Hematopoietic multipotent progenitor cell treated with erythropoietin and hydrocortisone succinate and interleukin-3 and kit ligand, for 15 days (in vitro differentiated cells): ENCODE results near the gene KRT2.

Experiments used
- DNase-seq: peaks from one replicate; pipeline ENCODE4 v3.0.0-alpha.2; 2015; ENCODE audit warnings: low spot score

The KRT2 gene

DNA sequence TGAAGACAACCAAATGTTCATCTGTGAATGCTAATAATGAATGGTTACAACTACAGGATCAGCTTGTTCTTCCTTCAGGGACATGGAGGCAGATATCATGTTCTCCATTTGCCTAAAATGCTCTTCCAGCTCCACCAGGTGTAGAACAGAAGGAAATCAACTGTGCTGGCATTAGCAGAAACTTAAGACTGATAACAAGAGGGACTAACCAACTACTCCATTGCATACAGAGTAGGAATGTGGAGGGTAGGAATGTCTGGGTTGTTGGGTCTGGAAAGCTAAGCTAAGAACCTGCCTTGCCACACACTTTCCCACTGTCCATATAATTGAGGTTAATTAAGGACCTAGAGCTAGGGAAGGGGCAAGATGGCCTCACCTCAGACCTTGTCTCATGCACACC is 11.4 kb upstream of the KRT2 start:
- DNase-seq = no peak

DNA sequence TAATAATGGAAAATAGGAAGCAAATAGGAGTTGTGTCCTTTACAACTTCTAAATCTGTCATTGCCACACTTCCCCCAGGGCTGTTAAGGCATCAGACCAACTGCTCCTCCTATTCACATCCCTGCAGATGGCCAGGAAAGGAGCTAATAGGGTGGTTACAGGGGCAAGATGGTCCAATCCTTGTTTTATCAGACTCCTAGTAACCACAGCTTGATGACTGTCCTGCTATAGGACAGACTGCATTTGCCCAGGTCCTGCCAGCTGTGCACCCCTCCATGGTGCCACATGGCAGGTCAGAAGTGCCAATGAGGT is 10.9 kb upstream of the KRT2 start:
- no peak for DNase-seq

DNA sequence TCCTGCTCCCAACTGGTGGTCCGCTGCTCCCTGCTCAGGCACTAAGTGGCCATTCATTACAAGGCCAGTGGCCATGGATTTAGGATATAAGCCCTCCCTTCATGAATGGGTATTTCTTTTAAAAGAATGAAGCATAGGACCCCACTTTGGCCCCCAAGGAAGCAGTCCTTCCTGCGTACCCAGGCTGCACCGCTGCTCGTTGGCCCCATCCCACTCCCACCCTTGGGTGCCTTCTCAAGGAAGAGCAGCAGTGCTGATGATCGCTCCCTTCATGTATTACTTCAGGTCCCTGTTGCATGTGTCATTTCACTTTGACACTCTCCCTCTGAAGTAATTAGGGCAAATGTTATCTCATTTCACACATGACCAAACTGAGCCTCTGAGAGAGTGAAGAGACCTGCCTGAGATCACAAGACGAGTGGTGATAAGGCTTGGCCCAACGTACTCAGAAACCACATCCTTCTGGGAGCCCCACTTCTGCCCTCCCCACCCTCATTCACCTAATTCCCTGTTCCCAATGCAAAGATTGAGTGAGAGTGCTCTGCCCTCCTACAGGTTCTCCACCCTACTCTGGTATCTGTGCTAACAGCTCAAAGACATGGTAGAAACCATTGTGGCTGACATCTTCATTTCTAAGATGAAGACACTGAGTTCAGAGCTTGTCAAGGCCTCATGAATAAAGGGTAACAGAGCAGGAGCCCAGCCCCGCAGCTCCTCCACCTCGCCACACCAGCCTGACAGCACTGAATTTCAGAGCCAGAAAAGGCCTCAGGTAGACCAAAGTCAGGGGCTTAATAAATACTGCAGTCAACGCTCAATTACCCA is 10.3 kb upstream of the KRT2 start:
- DNase-seq = peak; percentile 91

DNA sequence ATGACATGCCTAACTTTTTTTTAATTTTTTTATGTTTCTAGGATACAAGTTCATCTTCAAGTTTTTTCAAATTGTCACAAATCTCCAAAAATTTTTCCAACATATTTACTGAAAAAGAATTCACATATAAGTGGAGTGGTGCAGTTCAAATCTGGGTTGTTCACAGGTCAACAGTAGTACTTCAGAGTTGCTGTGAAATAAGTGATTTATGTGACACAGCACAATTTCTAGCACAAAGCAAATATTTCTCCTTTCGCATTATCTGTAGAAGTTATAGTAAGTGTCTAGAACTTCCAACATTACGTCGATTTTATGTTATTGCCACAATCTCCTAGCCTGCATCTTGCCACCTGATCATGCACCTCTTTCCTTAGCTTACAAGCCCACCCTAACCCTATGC is 9.7 kb upstream of the KRT2 start:
- peak; percentile 42 for DNase-seq

DNA sequence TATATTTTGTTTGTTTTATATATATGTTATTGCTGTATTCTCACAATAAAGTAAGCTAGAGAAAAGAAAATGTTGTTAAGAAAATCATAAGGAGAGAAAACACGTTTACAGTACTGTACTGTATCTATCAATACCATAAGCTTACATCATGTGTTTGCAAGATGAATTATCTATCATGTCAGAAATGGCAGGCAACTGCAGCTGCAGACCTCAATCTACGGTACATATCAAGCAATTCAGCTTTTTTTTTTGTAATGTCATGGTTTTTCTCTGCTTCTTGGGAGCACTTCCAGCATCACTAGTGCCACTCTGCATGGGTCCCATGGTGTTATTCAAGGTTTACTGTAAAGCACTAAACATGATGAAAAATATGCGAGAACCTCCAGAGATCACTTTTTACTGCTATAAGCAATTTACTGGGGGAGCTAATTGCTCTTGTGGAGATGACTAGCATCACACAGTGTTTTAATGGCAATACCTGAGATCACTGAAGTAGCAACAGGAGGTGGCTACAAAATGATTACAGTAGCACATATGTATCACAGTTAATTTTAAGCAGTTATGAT is 9.0 kb upstream of the KRT2 start:
- peak; percentile 82 for DNase-seq

DNA sequence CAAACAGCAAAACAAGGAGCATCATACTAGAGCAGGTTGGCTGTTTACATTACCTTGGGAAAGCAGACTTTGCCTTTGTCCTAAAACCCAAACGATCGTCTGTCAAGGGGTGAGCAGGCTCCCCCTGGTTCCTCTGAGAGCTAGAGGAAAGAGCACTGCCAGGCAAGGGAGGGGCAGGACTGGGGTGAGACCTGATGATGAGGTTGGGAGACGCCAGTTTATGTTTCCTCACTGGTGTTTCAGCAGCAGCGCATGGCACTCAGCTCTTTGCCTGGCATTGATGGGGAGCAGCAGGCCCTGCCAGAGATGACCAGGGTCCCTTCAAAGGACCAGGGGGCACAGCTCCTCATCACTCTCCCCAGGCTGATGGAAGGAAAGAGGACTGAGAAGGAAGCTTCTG is 7.9 kb upstream of the KRT2 start:
- DNase-seq = peak; percentile 56

DNA sequence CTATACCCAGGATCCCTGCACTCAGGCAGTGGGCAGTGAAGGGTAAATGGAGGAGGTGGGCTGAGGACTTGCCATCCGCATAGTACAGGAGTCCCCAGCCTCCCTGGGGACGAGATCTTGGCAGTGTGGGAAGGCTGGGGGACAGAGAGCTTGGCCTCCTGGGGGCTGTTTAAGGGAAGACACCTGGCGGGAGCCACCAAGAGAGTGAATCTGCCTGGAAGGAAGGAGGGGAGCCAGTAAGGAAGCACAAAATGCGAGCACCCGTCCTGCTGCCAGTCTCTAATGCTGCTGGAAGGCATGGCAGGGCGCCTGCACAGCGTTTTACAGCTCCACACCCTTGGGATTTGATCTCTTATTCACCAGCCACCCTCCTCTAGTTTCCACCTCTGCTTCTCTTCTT is 7.4 kb upstream of the KRT2 start:
- DNase-seq = peak; percentile 34

DNA sequence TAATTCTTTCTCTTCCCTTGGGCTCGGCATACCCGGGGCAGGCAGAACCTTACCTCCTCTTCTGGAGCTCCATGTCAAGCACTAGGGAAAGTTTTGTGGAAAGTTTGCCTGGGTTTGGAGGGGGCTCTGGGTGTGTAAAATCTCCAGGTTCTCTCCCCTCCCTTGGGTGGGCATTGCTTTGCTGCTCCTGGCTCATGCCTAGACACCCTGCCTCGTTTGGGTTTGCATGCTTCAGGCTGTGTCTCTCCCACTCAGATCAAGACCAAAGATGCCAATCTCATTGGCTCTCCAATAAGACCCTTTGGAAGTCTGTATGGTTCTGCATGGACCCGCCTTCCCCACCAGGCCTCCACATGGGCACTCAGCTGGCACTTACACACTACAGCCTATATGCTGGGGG is 6.2 kb upstream of the KRT2 start:
- DNase-seq = no peak

DNA sequence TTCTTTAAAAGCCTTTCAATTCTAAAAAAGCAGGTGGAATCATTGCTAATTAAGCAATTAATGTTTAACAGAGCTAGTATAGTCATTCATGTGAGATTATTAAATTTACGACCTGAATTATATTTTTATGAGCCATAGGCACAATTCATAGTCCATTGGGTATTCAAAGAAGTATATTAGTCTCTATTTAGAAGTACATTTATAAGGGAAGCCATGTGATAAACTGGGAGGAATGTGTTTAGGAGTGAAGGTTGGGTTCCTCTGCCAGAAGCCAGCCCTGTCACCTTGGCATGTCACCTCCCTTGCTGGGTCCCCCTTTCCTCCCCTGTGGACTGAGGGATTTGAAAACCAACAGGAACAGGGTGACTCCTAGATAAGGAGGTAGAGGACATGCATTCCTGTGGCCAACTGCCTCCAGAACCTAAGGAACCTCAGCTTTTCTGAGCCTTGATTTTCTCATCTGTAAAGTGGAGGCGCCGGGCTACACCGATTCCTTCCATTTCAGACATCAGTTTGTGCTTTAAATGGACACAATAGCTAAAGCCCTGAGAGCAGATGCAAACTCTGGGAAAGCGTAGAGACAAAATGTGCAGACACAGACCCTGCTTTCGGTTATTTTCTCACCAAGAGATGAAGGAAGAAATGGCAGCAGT is 5.4 kb upstream of the KRT2 start:
- DNase-seq = no peak

DNA sequence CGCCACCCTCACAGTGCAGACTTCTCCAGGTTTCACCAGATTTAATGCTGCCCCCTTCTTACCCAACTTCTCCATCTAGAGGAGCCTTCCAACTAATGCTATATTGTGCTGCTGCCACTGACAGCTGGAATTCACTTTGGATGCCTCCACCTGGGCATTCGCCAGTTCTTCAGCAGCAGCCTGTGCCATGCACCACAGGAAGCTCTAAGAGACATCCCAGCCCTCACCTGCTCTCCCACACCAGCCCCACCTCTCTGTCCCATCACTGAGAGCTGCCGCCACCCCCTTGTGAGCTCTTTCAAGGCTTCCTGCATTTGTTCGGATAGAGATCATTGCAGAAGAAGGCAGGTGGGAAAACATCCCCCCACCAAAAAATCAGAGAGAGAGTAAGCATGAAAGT is 4.6 kb upstream of the KRT2 start:
- DNase-seq = no peak

DNA sequence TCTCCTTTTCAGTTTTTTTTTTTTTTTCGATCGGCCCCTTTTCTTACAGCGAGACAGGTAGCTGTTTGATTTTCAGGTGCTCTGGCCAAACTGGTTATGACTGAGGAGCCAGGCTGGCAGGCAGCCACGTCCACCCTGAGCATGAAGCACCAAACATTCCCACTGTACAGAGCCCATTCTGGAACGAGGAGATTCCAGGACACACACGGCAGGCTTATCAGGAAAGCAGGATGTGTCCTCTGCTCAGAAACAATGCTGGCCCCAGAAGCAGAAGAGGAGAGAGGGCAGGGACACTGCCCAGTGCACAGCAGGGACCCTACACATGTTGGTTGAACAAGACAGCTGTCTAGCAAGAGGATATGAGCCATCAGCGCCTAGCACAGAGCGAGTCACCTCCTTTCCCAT is 3.7 kb upstream of the KRT2 start:
- no peak for DNase-seq

DNA sequence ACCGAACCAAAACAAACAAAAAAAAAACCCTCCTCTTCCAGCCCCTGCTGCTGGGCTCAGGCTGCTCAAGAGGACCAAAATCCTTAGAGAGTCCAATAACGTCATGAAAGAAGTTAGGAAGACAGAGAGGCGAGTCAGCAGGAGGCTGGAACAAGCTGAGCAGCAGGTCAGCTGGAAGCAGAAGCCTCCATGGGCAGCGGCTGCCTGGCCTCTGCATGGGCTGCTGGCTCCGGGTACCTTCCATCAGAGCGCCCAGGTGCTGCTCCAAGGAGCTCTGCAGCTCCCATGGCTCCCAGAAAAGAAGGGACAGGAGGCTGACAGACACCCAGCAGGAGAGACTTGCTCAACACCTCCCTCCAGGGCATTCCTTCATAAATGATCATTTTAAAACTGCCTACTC is 3.2 kb upstream of the KRT2 start:
- DNase-seq = no peak

DNA sequence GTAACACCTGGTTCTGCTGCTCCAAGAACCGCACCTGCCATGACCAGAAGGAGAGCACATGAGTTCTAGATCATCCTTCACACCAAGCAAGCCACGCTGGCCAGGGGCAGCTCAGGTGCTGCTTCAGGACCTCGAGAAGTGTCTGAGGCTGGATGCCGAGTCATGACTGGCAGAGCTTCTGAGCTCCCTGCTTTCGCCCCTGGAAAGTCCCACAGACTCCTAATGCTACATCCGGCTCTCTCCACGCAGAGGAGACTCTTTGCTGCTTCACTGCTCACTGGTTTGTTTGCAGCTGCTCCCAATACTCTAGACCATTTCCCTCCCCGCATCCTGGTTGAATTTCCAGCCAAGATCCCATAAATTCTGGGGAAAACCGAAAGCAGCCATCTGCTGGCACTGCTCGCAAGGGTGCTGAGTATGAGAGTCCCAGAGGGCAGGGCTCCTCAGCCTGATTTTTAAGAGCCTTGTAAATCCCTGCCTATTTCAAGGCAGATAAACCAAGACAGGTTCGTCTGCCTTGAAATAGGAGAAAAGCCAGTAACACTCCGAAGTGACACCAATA is 1.4 kb downstream of the KRT2 start:
- no peak for DNase-seq

DNA sequence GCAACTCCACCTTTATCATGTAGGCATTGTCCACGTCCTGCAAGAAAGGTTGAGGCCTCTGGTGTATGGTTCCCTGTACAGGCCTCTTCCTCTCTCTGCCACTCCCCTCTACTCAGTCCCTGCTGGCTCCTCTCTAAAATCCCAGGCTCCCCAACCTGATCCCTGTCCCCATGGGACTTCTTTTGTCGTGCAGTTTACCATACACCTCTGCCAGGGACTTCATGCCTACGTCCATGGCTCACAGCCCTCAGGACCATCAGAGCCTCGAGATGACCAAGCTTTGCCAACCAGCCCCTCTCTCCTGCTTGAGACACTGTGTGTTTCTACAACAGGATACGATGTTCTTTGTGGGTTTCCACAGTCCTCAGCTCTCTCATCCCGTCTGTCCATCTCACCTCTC is 2.9 kb downstream of the KRT2 start:
- DNase-seq = no peak

DNA sequence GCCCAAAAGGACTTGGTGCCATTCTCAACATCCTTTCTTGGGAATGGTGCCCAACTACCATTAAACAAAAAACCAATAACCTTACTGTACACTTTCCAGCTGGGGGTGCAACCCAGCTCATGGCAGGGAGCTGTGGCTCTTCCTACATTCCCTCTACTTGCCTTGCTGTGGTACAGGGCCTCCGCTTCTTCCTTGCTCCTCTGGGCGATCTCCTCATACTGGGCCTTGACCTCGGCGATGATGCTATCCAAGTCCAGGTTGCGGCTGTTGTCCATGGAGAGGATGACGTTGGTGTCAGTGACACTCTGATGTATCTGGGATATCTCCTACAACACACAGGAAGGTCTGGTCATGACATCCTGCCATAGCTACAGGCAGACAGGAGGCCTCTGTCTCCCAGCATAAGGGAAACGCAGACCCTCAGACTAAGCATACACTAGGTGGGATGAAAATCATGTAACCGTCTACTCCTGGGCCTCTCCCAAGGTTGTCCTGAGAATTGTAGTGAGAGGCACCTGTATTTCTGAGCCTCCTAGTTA is 3.9 kb downstream of the KRT2 start:
- DNase-seq = no peak

DNA sequence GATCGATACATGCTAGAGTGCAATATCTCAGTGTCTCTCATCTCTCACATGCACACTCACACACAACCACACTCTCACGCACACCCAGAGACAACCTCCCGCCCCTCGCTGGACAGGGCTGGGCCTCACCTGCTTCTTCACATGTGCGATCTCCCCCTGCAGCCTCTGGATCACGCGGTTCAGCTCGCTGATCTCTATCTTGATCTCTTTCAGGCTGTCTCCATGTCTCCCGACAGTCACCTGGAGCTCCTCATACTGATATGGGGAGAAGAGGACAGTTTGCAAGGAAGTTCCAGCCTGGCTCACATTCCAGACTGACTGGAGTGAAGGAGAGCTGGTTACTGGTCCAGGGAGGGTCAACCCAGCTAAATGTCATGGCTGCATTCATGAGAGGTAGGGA is 4.4 kb downstream of the KRT2 start:
- no peak for DNase-seq

DNA sequence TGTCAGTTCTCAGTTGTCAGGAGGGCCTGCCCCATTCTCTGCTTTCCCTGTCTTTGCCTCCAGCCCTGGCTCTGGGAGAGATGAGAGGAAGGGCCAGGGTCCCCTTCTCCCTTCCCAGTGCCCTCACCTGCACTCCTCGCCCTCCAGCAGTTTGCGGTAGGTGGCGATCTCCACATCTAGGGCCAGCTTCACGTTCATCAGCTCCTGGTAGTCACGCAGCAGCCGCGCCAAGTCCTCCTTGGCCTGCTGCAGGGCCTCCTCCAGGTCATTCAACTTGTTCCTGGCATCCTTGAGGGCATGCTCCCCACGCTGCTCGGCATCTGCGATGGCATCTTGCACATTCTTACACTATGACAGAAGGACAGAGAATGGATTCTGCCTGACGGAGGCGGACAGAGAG is 5.4 kb downstream of the KRT2 start:
- DNase-seq = no peak

DNA sequence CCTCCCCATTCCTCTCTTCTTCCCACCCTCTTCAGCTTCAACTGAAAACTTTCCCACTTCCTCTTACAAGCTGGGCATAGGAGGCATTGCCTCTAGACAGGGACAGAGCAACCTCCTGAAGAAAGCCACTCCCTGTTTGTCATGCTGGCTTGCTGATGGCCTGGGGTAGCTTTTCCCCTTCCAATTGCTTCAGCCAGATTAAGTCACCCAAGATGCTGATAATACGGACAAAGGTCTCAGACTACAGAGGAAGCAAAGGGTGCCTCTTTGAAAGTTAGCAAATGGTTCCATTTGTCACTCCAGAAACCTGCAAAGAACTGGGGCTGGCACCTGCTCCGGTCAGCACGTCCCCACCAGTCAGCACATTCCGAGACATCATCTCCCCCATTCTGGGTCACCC is 6.0 kb downstream of the KRT2 start:
- no peak for DNase-seq

DNA sequence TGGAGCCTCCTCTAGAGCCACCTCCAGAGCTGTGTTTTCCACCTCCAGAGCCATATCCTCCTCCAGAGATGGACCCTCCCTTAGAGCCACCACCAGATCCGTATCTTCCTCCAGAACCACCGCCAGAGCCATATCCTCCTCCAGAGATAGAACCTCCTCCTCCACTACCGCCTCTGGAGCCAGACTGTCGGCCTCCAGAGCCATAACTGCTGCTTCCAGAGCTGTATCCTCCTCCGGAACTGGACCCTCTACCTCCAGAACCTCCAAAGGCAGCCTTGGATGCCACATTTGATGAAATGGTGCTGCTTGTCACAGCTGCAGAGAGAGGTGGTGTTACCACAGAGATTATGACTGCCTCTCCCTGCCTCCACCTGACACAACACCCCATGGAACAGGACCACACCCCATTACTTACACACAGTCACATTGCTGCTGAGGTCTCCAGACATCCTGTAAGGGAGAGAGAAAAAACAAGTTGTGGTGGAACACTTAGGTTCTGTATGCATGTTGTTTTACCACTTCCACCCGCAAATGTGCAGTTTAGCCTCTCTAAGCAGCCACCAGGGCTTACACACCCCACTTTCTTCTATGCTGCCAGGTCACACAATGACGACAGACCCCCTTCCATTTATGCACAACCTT is 6.8 kb downstream of the KRT2 start:
- DNase-seq = peak; percentile 32

DNA sequence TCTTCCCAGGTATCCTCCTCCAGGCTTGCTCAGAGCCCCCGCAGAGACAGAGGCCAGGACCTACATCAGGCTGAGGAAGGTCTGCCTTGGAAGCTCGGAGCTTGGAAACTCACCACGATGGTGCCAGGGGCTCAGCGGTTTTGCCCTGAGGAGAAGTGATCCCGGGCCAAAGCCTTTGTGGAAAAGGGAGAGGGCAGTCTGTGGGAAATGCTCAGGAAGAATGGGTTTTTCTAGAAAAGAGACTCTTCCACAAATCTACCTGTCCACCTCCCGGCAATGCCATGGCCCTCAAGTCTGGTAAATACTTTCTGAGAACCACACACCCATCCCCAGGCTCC is 8.0 kb downstream of the KRT2 start:
- no peak for DNase-seq

DNA sequence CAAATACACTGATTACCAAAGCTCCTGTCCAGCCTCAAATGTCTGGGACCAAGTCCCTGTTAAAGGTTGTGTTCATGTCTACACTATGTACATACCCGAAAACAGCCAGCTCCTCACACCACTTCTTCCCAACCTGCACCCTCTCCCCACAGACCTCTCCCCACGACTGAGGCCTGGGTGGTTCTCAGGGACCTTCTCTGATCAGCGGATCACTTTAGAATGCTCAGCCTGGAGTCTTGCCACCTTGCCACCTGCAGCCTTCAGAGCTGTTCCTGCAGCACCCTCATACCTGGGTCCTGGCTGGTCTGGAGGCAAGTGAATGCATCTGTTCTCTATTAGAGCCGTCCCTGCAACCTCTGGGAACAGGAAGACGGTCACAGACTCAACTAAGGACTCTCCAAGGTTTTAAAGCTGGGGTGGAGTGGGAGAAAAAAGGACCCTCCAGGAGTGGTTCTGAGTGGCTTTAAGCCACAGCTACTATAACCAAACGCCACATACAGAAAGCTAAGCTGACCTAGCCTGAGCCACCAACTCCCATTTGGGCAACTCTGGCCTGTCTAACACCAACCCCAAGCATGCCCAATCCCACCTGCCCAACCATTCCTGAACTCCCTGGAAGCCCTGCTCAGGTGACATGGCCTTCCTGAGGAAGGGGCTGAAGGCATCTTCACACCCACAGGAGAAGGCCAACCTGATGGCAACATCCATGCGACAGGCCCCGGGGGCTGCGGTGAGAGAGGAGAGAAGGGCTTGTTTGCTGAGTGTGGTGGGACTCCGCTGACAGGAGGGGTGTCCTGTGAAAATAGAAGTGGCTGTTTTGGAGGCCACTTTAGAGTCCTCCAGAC is 8.6 kb downstream of the KRT2 start:
- DNase-seq = no peak

DNA sequence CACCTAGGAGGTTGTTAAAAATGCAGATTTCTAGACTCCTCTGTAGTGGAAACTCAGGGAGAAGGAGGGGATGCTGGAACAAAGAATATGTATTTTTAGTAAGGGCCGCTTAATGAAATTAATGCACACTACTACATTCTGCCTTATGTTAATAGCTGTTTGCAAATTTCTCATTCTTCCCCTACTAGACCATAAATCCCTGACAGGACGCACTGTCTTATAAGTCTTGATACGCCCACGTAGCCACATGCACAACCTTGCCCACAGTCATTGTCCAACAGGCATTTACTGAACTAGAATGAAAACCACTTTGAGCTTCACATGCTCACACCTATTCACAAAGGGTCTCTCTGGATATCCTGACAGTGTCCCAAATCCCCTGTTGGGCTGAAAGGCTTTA is 10.5 kb downstream of the KRT2 start:
- no peak for DNase-seq
